HCT116 (cell line): ENCODE results near the gene FBXL19.

ENCODE experiments used
- CEBPB ChIP-seq: IDR thresholded peaks from 2 replicates; pipeline ENCODE4 v1.6.1; 2012; ENCODE audit warnings: low read depth
- ELF1 ChIP-seq: IDR thresholded peaks from 2 replicates; pipeline ENCODE4 v1.6.1; 2012; ENCODE audit warnings: low read depth, borderline replicate concordance
- FOSL1 ChIP-seq: IDR thresholded peaks from 2 replicates; pipeline ENCODE4 v1.6.1; 2012; ENCODE audit warnings: low read depth
- TF ChIP-seq, protein P1 (sequence below), 3 experiments: fragments of 200-600 bp in 1 of 3; sonication (generic) in 1 of 3; IDR thresholded peaks in 2 of 3; conservative IDR thresholded peaks in 1 of 3; 2 replicates each; pipeline ENCODE4 v1.5.1; 2012 to 2017; ENCODE audit warnings: low read depth in 2 of 3, low read length in 2 of 3, antibody characterized with exemption in 1 of 3, borderline replicate concordance in 1 of 3, control low read depth in 1 of 3, mild to moderate bottlenecking in 1 of 3, mixed read lengths in 1 of 3, mixed run types in 1 of 3, moderate library complexity in 1 of 3; ENCODE audit not compliant: insufficient read depth in 1 of 3

DNA sequence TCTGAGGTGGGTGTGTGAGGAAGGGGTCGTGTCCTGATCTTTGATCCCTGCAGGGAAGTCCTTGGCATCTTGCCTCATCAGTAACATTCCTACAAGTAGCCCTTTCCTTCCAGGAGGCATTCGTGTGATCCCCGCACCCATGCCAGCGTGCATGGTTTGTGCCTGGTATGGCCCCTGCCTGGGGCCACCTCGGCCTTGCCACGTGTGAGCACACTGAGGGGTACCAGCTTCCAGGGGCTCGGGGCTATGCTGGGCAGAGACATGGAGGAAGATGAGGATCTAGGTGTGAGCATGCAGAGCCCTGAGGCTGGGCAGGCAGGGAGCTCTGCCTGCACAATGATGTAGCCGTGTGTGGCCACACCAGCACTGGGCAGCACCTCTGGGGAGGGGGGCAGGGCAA lies 67.7 kb downstream of the FBXL19 start:
- TF ChIP-seq ELF1, result no peak
- TF ChIP-seq CEBPB, result no peak
- TF ChIP-seq, protein P1, sequence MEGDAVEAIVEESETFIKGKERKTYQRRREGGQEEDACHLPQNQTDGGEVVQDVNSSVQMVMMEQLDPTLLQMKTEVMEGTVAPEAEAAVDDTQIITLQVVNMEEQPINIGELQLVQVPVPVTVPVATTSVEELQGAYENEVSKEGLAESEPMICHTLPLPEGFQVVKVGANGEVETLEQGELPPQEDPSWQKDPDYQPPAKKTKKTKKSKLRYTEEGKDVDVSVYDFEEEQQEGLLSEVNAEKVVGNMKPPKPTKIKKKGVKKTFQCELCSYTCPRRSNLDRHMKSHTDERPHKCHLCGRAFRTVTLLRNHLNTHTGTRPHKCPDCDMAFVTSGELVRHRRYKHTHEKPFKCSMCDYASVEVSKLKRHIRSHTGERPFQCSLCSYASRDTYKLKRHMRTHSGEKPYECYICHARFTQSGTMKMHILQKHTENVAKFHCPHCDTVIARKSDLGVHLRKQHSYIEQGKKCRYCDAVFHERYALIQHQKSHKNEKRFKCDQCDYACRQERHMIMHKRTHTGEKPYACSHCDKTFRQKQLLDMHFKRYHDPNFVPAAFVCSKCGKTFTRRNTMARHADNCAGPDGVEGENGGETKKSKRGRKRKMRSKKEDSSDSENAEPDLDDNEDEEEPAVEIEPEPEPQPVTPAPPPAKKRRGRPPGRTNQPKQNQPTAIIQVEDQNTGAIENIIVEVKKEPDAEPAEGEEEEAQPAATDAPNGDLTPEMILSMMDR (IDR thresholded peaks at IDR 0.05 in 2 of 3, conservative IDR thresholded peaks at IDR 0.05 in 1 of 3; ENCODE audit: borderline replicate concordance in 1 of 3, insufficient read depth in 1 of 3, low read depth in 2 of 3, low read length in 2 of 3), result no peak
- TF ChIP-seq FOSL1, result no peak
